Activated CD4-positive, CD25-positive, alpha-beta regulatory T cell treated with anti-CD3 and anti-CD28 coated beads, Interleukin-2, amount 50 U/mL, for 24 hours (primary cell): ENCODE measurements around the gene TSPAN1.

Experiments
- ATAC-seq, 2 donors: fragments of 150-1000 bp; cut with Tn5 transposase; one replicate each; pipeline ENCODE4 v1.10.0; 2021; ENCODE audit warnings: mild to moderate bottlenecking in 1 of 2, moderate library complexity in 1 of 2

The TSPAN1 gene

GRCh38 chr1:46174448-46175231, at the start of gene TSPAN1:
TSS of gene TSPAN1 (plus strand) at chr1:46175087. CDS start at chr1:46181108, 6,021 bp downstream.
- ATAC-seq = no peak

- no peak for ATAC-seq
Observed at GRCh38 chr1:46128344-46128743, 46.5 kb upstream of the TSPAN1 start.

DNA sequence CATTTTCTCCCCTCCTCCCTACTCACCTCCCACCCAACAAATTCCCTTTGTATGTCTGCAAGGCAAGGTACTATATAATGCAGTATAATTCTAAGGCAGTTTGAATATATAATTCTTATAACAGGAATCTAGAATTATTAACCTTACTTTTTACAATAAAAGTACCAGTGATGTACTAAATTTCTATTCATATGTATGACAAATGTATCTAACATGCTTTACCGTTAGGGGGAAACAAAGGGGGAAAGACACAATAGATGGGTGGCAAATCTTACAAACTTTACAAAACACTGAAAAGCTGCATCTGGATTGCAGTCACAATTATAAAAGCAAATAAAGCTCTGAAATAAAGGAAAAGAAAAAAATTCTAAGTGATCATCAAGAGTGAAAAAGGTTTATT, 44.8 kb upstream of the TSPAN1 start:
- ATAC-seq = no peak

- no peak for ATAC-seq
Observed at GRCh38 chr1:46130606-46131005, 44.3 kb upstream of the TSPAN1 start.

GRCh38 chr1:46131093-46131492, 43.8 kb upstream of the TSPAN1 start:
- ATAC-seq = no peak

GRCh38 chr1:46131712-46132528, 43.0 kb upstream of the TSPAN1 start:
- ATAC-seq = no peak

GRCh38 chr1:46132529-46133180, 42.2 kb upstream of the TSPAN1 start, which contains the start of gene PIK3R3:
TSS of gene PIK3R3 (minus strand) at chr1:46132629. CDS start at chr1:46131952, 677 bp downstream.
- peak; percentile 97 for ATAC-seq

GRCh38 chr1:46133181-46133658, 41.7 kb upstream of the TSPAN1 start:
- peak; percentile 47 to 48 for ATAC-seq

GRCh38 chr1:46133781-46134350, 41.0 kb upstream of the TSPAN1 start:
- ATAC-seq = no peak

GRCh38 chr1:46134660-46135331, 40.1 kb upstream of the TSPAN1 start:
- ATAC-seq = no peak

GRCh38 chr1:46136711-46137110, 38.2 kb upstream of the TSPAN1 start:
- ATAC-seq = no peak

DNA sequence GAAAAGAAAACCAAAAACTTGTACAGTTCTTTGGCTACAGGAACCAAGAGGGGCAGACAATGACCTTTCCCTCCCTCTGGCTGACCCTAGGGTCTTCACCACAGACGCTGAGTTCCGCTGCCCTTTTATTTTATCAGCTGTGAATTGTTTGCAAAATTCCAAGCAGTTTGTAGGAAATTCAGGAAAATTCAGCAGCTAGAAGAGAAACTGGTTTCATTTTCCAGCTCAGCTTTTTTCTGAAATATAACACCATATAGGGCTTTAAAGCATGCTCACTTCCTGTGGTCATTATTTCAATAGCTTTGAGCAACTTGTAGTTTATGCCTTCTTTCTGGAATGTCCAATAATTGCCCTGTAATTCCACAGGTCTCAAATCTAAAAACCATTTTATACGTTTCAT, 37.0 kb upstream of the TSPAN1 start:
- no peak for ATAC-seq

DNA sequence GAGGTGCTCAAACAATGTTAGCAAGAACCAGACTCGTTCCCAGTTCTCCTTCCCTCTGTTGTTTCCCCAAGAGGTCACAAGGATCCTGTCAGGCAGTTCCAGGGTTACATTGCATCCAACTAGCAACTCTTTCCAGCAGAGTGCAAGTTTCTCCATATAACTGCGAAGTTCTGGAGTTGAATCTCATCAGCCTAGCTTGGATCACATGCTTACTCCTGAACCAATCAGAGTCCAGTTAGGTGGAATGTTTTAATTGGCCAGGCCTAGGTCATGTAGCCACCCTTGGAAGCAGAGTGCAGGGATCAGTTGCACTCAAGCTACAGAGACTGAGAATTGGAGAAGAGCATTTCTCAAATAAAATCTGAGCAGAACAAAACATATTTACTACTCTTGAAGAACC, 26.6 kb upstream of the TSPAN1 start:
- no peak for ATAC-seq

GRCh38 chr1:46150085-46150484, 24.8 kb upstream of the TSPAN1 start:
- no peak for ATAC-seq

- ATAC-seq = peak in 1 of 2 donors; percentile 27
Observed at GRCh38 chr1:46152016-46152415, 22.9 kb upstream of the TSPAN1 start.

DNA sequence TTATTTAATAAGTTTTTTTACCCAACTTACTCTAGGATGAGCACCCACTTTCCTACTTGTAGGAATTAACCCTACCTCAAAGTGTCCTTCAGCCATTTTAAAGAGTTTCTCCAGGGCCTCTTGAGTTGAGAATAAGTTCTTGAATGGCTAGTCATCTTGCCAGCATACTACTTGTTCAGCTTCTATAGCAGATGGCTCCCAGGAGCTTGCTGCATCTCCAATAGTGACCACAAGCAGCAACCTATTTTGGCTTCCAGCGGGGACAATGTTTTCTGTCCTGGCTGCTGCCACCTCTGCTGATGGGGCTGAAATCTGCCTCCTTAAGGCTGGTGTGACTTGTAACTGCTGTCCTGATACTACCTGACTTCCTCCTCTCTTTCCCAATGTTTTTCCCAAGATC, 21.7 kb upstream of the TSPAN1 start:
- ATAC-seq = no peak

- ATAC-seq = no peak
Observed at GRCh38 chr1:46153732-46154131, 21.2 kb upstream of the TSPAN1 start.

DNA sequence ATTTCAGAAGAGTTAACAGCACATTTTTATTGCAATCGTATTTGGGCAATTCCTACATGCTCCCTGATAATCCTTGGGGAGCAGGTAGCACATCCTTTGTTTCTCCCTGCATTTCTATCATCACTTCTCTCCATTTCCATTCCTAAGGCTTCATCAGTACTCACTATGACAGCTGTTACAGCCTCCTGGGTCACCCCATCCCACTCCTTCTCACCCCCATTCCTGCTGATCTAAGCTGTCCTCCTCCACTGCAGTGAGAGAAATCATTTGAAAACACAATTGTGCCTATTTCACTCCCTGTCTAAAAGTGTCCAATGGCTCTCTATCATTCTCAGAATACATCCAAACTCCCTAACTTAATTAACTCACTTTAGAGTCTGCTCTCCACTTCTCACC, 17.0 kb upstream of the TSPAN1 start:
- ATAC-seq = no peak

DNA sequence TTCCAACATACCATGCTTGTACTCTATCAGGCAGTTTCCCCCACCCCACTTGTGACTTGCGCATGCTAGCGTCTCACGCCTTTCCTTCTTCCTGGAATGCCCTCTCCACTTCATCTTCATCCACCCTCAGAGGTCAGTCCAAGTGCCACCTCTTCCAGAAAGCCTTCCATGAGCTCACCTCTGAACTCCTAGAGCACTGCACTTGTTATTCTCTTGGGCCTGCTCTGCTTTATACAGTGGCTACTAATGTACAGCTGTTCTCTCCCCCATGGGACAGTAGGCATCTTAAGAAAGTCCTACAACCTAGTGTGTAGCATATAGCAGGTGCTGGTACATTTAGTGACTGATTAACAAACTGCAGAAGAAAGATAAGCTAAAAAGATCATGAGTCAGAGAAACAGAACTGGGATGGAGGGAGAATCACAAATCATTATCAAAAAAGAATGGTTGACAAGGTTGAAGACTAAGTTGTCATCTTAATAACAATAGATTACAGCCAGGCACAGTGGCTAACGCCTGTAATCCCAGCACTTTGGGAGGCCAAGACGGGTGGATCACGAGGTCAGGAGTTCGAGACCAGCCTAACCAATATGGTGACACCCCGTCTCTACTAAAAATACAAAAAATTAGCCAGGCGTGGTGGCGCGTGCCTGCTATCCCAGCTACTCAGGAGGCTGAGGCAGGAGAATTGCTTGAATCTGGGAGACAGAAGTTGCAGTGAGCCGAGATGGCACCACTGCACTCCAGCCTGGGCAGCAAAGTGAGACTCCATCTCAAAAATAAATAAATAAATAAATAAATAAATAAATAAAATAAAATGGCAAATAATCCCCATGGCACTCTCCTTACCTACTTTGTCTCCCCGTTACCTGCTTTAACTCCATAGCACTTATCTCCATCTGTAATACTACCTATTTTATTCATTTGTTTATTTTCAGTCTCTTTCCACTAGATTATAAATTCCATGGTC, 16.3 kb upstream of the TSPAN1 start:
- no peak for ATAC-seq

DNA sequence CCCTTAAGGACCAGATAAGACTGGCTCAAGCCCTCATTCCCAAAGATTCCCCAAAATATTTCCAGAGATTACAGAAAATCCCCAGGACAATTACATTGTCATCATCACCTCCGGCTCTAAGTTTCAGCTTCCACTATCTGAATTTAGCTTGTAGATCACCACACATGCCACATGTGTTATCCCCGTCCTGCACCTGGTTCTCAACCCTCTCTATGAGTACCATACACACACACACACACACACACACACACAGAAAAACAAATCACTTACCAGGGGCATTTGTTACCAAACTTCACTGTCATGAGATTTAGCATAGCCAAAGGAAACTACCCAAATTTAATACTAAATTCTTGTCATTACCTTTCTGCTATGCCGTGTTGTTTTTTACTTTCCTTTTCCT, 15.4 kb upstream of the TSPAN1 start:
- no peak for ATAC-seq

DNA sequence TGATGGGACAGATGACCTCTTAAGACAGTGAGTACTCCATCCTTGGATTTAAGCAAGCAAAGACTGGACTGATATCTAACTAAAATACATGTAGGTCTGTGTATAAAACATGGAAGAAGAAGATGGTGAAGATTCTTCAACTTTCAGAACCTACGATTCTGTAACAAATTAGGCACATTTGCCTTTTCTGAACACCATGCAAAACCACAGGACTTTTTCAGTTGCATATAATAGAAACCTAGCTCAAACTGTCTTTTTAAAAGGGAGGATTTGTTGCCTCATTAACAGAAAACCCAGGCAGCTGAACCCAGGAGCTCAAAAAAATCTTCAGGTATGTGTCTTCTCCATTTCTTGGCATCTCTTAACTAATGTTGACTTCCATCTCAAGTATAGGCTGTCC, 14.7 kb upstream of the TSPAN1 start:
- no peak for ATAC-seq
